22Rv1 (cell line): ENCODE data around the gene TMEM174.

Experiments
- CTCF ChIP-seq: fragments of 450-650 bp; IDR thresholded peaks from 2 replicates; pipeline ENCODE4 v1.5.1; 2017; ENCODE audit warnings: mild to moderate bottlenecking
- ZFX ChIP-seq: fragments of 450-650 bp; IDR thresholded peaks from 2 replicates; pipeline ENCODE4 v1.6.1; 2017; ENCODE audit warnings: antibody characterized with exemption, borderline replicate concordance

DNA sequence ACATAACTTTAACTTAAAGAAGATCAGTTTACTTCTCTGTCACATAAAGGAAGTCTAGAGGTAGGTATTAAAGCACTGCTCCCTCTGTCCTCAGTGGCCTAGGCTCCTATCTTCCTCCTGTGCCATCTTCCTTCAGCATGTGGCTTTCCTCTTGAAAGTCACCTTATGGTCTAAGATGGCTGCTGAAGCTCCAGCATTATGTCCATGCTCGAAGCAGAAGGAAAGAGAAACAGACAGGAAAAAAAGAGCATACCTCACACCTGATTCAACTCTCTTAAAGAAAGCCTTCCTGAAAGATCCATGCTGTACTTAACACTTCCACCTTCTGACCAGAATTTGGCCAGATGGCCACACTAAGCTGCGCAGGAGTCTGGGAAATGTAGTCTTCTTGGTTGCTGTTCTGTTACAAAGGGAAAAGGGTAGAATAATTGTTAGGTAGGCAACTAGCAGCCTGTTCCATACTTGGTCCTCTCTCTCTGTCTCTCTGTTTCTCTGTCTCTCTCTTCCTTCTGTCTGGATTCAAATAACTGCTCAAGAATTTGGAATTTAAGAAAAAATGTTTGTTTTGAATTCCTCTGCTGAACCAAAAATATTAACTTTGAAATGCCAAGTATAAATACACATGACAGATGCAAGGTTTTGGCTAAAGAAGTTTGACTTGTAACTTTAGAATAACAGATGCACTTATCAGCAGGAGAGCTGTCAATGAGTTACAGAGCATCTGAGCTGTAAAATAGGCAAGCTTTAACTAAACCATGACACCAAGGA, 16.0 kb downstream of the TMEM174 start:
- no peak for TF ChIP-seq CTCF
- TF ChIP-seq ZFX, result no peak
